Neural cell (in vitro differentiated cells): ENCODE results near the gene ZBTB7C.

Experiments used
- CTCF ChIP-seq: fragments of 450-650 bp; IDR thresholded peaks from 2 replicates; pipeline ENCODE4 v1.5.1; 2014; ENCODE audit warnings: antibody characterized with exemption, mild to moderate bottlenecking, moderate library complexity; ENCODE audit not compliant: poor library complexity, severe bottlenecking
- EP300 ChIP-seq: fragments of 450-650 bp; conservative IDR thresholded peaks from 2 replicates; pipeline ENCODE4 v1.6.1; 2014; ENCODE audit warnings: antibody characterized with exemption, mild to moderate bottlenecking, moderate library complexity; ENCODE audit not compliant: poor library complexity, severe bottlenecking
- EZH2 ChIP-seq: fragments of 200-600, 300-800 bp; shearing (Covaris generic), sonication (generic); IDR thresholded peaks from 2 replicates; pipeline ENCODE4 v1.6.1; 2014; ENCODE audit warnings: antibody characterized with exemption, low read length, borderline replicate concordance, mild to moderate bottlenecking; ENCODE audit not compliant: insufficient read depth, poor library complexity, severe bottlenecking
- MXI1 ChIP-seq: fragments of 450-650 bp; conservative IDR thresholded peaks from 2 replicates; pipeline ENCODE4 v1.6.1; 2014; ENCODE audit warnings: antibody characterized with exemption, mild to moderate bottlenecking; ENCODE audit not compliant: poor library complexity, severe bottlenecking
- POLR2AphosphoS5 ChIP-seq: IDR thresholded peaks from 2 replicates; pipeline ENCODE4 v1.6.1; 2012
- RAD21 ChIP-seq: fragments of 450-650 bp; conservative IDR thresholded peaks from 2 replicates; pipeline ENCODE4 v1.6.1; 2014; ENCODE audit warnings: antibody characterized with exemption, mild to moderate bottlenecking, moderate library complexity
- SMC3 ChIP-seq: fragments of 450-650 bp; conservative IDR thresholded peaks from 2 replicates; pipeline ENCODE4 v1.6.1; 2014; ENCODE audit warnings: antibody characterized with exemption, mild to moderate bottlenecking, moderate library complexity; ENCODE audit not compliant: poor library complexity
- TAF1 ChIP-seq: IDR thresholded peaks from 2 replicates; pipeline ENCODE4 v1.6.1; 2012; ENCODE audit warnings: low read depth
- TF ChIP-seq, protein P1 (sequence below): IDR thresholded peaks from 2 replicates; pipeline ENCODE4 v1.6.1; 2012; ENCODE audit warnings: borderline replicate concordance

GRCh38 chr18:48098007-48098406, 311.2 kb downstream of the ZBTB7C start:
- TF ChIP-seq CTCF (no peak), POLR2AphosphoS5 (no peak), SMC3 (no peak), TAF1 (no peak), EP300 (no peak), RAD21 (no peak), MXI1 (no peak), EZH2 (no peak)
- TF ChIP-seq, protein P1, sequence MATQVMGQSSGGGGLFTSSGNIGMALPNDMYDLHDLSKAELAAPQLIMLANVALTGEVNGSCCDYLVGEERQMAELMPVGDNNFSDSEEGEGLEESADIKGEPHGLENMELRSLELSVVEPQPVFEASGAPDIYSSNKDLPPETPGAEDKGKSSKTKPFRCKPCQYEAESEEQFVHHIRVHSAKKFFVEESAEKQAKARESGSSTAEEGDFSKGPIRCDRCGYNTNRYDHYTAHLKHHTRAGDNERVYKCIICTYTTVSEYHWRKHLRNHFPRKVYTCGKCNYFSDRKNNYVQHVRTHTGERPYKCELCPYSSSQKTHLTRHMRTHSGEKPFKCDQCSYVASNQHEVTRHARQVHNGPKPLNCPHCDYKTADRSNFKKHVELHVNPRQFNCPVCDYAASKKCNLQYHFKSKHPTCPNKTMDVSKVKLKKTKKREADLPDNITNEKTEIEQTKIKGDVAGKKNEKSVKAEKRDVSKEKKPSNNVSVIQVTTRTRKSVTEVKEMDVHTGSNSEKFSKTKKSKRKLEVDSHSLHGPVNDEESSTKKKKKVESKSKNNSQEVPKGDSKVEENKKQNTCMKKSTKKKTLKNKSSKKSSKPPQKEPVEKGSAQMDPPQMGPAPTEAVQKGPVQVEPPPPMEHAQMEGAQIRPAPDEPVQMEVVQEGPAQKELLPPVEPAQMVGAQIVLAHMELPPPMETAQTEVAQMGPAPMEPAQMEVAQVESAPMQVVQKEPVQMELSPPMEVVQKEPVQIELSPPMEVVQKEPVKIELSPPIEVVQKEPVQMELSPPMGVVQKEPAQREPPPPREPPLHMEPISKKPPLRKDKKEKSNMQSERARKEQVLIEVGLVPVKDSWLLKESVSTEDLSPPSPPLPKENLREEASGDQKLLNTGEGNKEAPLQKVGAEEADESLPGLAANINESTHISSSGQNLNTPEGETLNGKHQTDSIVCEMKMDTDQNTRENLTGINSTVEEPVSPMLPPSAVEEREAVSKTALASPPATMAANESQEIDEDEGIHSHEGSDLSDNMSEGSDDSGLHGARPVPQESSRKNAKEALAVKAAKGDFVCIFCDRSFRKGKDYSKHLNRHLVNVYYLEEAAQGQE, result no peak
